ENCODE results near the gene PJA1. TPM values are rescaled to one million over a fixed set of nuclear protein-coding genes. Genes with fewer than 3 reads are reported as not detected.

The PJA1 gene
- total RNA-seq, 1 experiment from 2014 or later, result 58.4 TPM

DNA sequence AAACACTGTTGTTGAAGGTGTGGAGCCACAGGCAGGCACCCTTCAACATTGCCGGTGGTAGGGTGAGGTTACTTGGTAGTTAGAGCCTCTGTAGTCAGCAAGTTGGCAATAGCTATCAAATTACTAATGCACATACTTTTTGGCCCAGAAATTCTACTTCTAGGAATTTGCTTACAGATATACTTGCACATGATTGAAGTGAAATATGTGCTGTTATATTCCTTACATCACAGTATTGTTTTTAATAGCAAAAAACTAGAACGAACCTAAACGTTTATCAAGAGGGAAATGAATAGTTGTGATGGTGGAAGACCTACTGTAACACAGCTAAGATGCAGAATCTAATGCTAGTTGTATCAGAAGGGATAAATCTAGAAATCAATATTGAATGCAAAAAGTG is 7.7 kb upstream of the PJA1 start:
- no peak for DNase-seq (ENCODE audit: low read depth)

DNA sequence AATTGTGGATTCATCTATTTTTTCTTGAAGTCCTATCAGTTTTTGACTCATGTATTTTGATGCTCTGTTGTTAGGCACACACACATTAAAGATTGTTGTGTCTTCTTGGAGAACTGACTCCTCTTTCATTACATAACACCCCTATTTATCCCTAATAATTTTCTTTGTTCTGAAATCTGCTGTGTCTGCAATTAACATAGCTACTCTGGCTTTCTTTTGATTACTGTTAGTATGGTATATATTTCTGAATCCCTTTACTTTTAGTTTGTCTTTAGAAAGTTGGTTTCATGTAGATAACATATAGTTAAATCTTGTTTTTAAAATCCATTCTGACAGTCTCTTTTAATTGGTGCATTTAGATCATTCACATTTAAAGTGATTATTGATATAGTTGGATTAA is 5.1 kb upstream of the PJA1 start:
- DNase-seq (ENCODE audit: low read depth), result no peak

DNA sequence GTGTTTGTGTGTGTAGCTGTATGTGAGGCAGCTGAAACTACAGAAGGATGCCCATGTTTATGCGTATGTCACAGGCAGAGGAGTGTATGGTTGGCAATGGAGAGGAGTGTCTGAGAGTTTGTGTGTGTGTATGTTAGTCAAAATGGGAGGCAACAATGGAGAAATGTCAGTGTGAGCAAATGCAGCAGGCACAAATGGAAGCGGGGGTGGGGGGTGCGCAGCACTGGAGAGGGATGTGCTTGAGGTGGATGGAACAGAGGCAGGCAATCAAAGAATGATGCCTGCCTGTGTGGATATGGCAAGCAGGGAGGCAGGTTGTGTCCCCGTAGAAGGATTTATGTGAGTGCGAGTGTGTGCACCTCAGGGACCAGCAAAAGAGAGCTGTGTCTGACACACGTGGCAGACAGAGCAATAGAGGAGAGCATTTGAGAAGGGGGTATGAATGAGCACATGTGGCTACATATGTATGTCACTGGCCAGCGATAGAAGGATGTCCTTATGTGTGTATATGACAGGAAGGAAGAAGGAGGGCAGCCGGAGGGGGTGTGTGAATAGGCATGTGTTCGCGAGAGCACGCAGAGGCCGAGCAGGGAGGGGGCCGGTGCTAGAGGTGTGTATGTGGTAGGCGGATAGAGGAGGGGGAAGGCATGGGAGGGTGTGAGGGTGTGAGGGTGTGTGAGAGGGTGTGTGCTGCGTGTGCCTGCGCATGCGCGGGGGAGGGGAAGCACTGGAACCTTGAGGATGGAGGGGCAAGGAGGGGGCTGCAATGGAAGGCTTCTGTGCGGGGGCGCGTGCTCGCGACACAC is 1.1 kb downstream of the PJA1 start:
- DNase-seq (ENCODE audit: low read depth), result no peak

GRCh38 chrX:69162361-69162865 is 2.8 kb downstream of the PJA1 start:
- no peak for DNase-seq (ENCODE audit: low read depth)

DNA sequence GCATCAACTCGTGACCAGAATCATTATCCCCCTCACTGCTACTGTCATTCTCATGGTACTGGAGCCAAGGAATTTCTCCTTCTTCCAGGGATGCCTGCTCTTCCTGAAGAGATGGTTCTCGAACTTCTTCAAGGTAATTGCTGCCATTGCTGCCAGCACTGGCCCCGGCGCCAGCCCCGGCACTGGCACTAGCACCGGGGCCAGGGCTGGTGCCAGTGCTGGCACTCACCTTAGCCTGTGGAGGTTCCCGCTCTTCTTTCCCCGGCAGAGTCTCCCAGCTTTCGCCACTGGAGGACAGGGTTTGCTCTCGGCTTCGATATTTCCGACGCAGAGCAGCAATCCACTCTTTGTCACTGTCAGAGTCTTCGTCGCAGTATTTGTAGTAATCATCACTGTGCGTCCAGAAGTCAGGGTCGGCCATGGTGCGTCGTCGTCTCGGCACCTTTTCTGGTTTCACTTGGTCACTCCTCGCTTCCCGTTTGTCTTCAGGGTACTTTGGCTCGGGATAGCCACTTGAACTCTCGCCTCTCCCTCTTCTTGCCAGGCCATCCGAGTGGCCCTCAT is 3.4 kb downstream of the PJA1 start:
- no peak for DNase-seq (ENCODE audit: low read depth)

DNA sequence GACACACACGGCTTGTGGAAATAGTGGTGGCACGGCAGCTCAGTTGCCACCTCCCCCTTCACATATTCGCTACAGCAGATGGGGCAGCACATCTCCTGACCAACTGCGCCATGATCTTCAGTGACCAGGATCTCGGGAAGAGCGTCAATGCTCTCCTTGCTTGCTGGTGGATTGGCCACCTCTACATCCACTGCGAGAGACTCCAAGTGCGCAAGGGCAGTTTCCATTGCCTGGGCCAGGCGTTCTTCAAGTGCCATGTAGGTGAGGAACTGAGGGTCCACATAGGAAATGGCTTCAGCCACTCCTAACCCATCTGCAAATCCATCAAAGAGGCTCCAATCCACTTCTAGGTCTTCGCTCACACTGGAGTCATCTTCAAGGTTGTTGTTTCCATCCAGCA is 3.9 kb downstream of the PJA1 start:
- DNase-seq (ENCODE audit: low read depth), result no peak

GRCh38 chrX:69158166-69158980 is 6.9 kb downstream of the PJA1 start:
- DNase-seq (ENCODE audit: low read depth), result peak; percentile 78

- DNase-seq (ENCODE audit: low read depth), result no peak
Observed at GRCh38 chrX:69156638-69157037, 8.6 kb downstream of the PJA1 start.

- no peak for DNase-seq (ENCODE audit: low read depth)
Observed at GRCh38 chrX:69155786-69156520, 9.3 kb downstream of the PJA1 start.

- DNase-seq (ENCODE audit: low read depth), result no peak
Observed at GRCh38 chrX:69154051-69154450, 11.2 kb downstream of the PJA1 start.

- peak; percentile 11 for DNase-seq (ENCODE audit: low read depth)
Observed at GRCh38 chrX:69153060-69153730, 12.1 kb downstream of the PJA1 start.

DNA sequence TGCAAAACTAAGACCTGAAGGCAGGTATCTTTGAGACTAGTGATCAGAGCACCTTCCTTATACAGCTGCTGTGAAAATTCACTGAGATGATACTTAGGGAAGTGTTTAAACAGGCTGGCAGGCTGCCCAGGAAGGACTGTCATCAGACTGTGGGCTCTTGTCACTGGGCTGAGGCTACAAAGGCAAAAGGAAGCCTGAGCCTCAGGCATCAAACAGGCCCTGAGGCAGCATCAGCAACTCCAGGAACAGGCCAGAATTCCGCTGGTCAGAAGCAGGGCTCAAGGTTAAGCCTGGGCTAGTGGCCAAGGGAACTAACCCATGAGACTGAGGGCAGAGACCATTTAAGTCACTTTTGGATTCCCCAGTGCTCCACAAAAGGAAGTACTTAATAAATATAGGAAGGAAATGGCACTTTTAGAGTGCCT is 12.8 kb downstream of the PJA1 start:
- peak; percentile 92 for DNase-seq (ENCODE audit: low read depth)

DNA sequence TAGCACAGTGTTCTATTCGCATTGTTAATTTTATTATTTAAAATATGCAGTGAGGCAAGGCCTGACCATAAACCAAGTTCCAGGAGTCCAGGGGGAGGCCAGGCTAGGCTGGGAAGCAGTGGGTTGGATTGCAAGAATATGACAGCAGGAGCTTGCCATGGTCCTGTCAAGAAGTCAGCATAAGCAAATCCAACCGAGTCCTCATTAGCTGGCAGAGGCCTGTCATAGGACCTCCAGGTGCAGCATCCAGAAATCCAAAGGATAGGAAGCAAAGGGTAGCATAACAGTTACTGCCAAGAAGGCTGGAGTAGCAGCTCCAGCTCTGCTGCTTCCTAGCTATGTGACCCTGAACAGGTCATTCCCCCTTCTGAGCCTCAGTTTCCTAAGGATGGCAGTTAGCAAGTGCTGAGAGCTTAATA is 13.4 kb downstream of the PJA1 start:
- DNase-seq (ENCODE audit: low read depth), result no peak

DNA sequence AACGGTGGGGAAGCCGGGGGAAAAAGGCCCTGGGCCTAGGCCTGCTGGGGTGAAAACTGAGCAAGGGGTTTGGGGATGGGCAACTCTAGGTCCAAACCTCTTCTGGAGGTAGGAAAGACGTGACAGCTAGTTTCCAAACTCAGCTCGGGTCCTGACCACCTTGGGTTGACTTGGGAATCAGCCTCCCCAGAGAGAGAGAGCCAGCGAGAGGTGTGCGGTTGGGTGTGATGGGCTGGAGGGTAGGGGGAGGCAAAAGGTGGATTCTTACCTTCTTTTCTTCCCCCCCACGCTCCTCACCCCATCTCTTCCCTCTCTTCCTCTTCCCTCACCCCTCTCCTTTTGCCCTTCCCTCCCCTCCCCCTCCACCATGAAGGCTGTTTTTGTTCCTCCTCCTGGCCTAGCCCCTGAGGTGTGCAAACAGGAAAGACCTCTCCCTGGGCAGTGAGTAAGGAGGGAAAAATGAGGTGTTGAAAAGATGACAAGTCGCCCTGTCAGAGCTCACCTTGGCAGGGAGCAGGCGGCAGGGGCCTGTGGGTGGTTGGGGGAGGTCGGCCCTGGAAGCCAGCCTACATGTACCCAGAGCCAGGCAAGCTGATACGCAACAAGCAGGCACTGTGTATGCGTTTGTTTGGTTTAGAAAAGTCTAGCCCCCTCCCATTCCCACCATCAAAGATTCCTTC is 14.8 kb downstream of the PJA1 start:
- peak; percentile 42 for DNase-seq (ENCODE audit: low read depth)

DNA sequence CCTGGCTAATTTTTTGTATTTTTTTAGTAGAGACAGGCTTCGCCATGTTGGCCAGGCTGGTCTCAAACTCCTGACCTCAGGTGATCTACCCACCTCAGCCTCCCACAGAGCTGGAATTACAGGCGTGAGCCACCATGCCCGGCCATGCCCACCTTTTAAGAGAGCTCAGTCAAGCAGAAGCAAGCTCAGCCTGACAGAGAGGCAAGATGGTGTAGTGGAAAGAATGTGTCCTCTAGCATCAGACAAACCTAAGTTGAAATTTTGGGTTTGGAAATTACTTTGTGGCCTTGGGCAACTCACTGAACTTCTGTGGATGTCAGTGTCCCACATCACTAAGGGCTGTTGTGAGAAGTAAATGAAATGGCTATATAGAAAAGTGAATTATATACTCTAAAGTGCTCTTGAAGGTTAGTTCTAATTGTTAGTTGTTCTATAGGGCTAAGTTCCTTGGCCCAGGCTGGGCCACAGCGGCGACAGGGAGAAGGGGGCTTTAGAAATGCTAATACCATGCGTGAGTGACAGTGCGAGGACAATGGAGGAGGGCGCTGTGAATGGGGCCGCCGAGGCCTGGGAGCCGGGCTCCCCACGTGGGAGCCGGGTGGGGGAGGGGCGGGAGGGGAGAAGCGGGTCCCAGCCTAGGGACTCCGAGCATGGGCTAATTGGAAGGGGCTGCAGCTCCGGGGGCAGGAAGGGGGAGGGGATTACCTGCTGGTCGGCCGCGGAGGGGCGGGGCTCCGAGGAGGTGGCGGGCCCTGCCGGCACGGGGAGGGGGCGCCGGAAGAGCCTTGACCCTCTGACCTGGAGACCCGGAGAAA is 15.6 kb downstream of the PJA1 start:
- no peak for DNase-seq (ENCODE audit: low read depth)

DNA sequence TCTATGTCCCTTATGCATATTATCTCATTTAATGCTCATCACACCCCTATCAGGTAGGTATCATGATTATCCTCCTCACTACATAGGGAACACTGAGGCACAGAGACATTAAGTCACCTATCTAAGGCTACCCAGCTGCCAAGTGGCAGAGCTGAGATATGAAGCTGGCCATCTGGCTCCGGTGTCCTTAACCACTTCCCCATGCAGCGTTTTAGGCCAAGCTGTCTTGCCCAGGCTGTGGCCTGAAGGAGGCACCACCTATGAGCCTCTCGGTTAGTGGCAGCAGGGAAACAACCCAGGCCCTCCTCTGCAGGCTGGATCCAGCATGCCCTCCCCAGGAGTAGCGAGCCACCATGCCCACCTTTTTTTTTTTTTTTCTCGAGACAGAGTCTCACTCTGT is 16.3 kb downstream of the PJA1 start:
- no peak for DNase-seq (ENCODE audit: low read depth)

DNA sequence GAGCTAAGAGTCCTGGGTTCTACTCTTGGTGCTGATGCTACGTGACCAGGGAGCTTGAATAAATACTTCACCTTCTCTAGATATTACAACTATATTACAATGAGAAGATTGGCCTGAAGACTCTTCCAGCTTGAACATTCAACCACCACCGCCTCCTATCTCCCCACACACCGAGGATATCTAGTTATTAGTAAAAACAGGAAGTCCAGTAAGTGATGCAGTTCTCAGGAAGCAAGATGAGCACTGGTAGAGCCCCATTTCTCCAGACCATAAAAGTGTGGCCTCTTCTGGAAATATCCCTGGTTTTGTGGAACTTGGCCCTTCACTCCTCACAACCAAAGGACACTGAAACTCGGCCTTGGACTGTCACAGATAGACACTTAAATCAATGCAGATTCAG is 18.5 kb downstream of the PJA1 start:
- DNase-seq (ENCODE audit: low read depth), result no peak

DNA sequence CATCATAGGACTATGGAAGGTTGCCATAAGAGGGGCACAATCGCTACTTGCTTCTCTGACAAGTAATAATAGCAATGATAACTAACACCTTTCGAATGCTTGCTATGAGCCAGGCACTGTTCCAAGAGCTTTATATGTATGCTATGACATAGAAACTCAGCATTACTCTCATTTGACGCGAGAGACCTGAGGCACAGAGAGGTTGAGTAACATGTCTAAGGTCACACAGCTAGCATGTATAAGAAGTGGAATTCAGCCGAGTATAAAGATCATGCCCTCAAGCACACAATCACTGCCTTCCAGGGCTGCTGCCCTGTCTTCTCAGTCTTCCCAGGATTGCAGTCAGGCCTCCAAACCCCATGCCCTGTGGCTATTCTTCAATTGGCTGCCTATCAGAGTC is 19.5 kb downstream of the PJA1 start:
- DNase-seq (ENCODE audit: low read depth), result no peak

DNA sequence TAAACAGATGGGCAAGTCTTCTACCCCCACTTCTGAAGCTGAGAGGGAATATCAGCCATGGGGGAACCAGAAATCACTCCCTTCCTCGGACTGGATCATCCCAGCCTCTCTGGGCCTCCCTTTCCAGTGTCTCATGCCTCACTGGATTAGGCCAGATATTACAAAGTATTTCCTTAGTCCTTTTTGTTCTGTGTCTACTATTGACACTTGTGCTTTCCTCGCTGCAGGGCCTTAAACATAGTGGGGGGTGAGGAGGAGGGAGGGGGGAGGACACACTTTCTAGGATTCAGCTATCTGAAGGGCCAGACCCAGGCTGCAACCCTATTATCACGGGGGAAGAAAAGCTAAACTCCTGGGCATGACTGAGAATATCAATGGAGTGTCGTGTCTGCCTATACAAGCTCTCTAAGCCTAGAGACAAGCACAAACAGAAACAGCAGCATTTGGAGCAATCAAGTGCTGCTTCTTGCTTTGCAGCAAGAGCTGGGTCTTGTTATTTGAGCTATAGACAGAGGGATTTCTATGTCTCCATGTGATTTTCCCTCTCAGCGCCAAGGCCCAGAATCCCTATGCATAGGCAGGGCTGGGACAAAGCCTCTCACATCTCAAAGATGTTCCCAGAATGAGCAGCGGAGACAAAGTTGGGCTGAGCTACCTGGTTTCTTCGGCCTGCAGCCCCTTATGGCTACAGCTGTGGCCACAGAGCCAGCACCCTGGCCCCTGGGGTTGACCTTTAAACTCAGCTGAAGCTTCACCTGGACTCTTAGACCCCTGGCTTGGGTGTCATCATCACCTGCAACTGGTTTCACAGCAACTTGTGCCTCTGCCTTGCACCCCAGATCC is 20.2 kb downstream of the PJA1 start:
- no peak for DNase-seq (ENCODE audit: low read depth)
